Endothelial cell of umbilical vein (primary cell): ENCODE data around the gene SERTAD1. TPM values are rescaled to one million over a fixed set of nuclear protein-coding genes. Genes with fewer than 3 reads are reported as not detected.

ENCODE experiments used
- BruUV-seq: library from RNA; stranded (reverse); fragments of 400-500 nt; replicated peaks from 2 replicates; lab custom pipeline; 2021; lab: Mats Ljungman, UMichigan
- CTCF ChIA-PET: fragments of 300-600, 350-600 bp; sonication (Branson Sonifier 250); formaldehyde crosslinking; loops from one replicate; lab custom pipeline; 2021; ENCODE audit warnings: antibody characterized with exemption, inconsistent platforms; lab: Charles Lee
- POLR2A ChIA-PET: fragments of 300-600, 350-600 bp; sonication (Branson Sonifier 250); formaldehyde crosslinking; loops from one replicate; lab custom pipeline; 2021; ENCODE audit warnings: antibody characterized with exemption, inconsistent platforms; lab: Charles Lee
- DNase-seq: peaks from one replicate; pipeline ENCODE4 v3.0.0-alpha.2; 2011; ENCODE audit warnings: low read depth, low spot score
- FAIRE-seq: peaks from 2 replicates; lab custom pipeline; 2011; peaks lifted over from hg19 to GRCh38; lab: Jason Lieb, UNC
- H2AFZ ChIP-seq: 2 replicates; pipeline ENCODE4 v1.6.0; 2012; ENCODE audit warnings: low read depth, low read length, control low read depth, inconsistent platforms
- H3K27ac ChIP-seq: 2 replicates; pipeline ENCODE4 v1.5.1; 2011; ENCODE audit warnings: low read depth, mild to moderate bottlenecking, control low read depth, low read length, moderate library complexity; ENCODE audit not compliant: insufficient read depth
- H3K27me3 ChIP-seq, 2 experiments: 2 replicates each; pipeline versions ENCODE4 v1.6.0 to v1.6.1; 2011; ENCODE audit warnings: low read length in 2 of 2, mixed read lengths in 1 of 2; ENCODE audit not compliant: control insufficient read depth in 2 of 2, insufficient read depth in 2 of 2
- H3K36me3 ChIP-seq, 2 experiments: 2 replicates in 1 of 2; 3 replicates in 1 of 2; pipeline ENCODE4 v1.5.1; 2011; ENCODE audit warnings: low read length in 2 of 2, mild to moderate bottlenecking in 1 of 2, moderate library complexity in 1 of 2; ENCODE audit not compliant: control insufficient read depth in 2 of 2, insufficient read depth in 2 of 2; ENCODE audit errors: extremely low read depth in 1 of 2
- H3K4me1 ChIP-seq: 3 replicates; pipeline ENCODE4 v1.5.1; 2011; ENCODE audit warnings: mild to moderate bottlenecking, low read length; ENCODE audit not compliant: control insufficient read depth, insufficient read depth; ENCODE audit errors: extremely low read depth
- H3K4me2 ChIP-seq: 2 replicates; pipeline ENCODE4 v1.6.1; 2011; ENCODE audit warnings: low read length, control low read depth, mixed read lengths; ENCODE audit not compliant: insufficient read depth
- H3K4me3 ChIP-seq, 3 experiments: fragments of 200-600 bp in 1 of 3; sonication (generic), shearing (Covaris generic) in 1 of 3; replicated peaks in 1 of 3; 2 replicates each; pipeline ENCODE4 v1.5.1; 2011 to 2016; ENCODE audit warnings: control low read depth in 3 of 3, low read length in 3 of 3, mild to moderate bottlenecking in 2 of 3, inconsistent platforms in 1 of 3, low read depth in 1 of 3, moderate library complexity in 1 of 3; ENCODE audit not compliant: insufficient read depth in 1 of 3
- H3K79me2 ChIP-seq: 2 replicates; pipeline ENCODE4 v1.6.0; 2012; ENCODE audit warnings: low read length, inconsistent platforms; ENCODE audit not compliant: control insufficient read depth, insufficient read depth
- H3K9ac ChIP-seq: replicated peaks from 2 replicates; pipeline ENCODE3; 2011; ENCODE audit warnings: low read length, control low read depth; ENCODE audit not compliant: insufficient read depth; ENCODE audit errors: extremely low read depth
- H3K9me1 ChIP-seq: replicated peaks from 3 replicates; pipeline ENCODE4 v1.6.0; 2011; ENCODE audit warnings: mild to moderate bottlenecking, low read length; ENCODE audit not compliant: control insufficient read depth, insufficient read depth; ENCODE audit errors: extremely low read depth
- H3K9me3 ChIP-seq: replicated peaks from 2 replicates; pipeline ENCODE4 v1.5.1; 2012; ENCODE audit warnings: low read length, inconsistent platforms; ENCODE audit not compliant: control insufficient read depth, insufficient read depth
- H4K20me1 ChIP-seq: replicated peaks from 2 replicates; pipeline ENCODE3; 2011; ENCODE audit warnings: mild to moderate bottlenecking, low read length; ENCODE audit not compliant: control insufficient read depth, insufficient read depth; ENCODE audit errors: extremely low read depth
- CTCF ChIP-seq, 2 donors: IDR thresholded peaks; 1 replicate in 1 of 2; 2 replicates in 1 of 2; pipeline ENCODE4 v1.5.1; 2011; ENCODE audit warnings: low read length in 2 of 2, mild to moderate bottlenecking in 2 of 2, moderate library complexity in 2 of 2, control low read depth in 1 of 2, inconsistent platforms in 1 of 2, low read depth in 1 of 2; ENCODE audit not compliant: insufficient read depth in 1 of 2; ENCODE audit errors: extremely low read depth in 1 of 2
- EZH2 ChIP-seq: IDR thresholded peaks from 2 replicates; pipeline ENCODE4 v1.6.1; 2012; ENCODE audit warnings: borderline replicate concordance, low read depth, mild to moderate bottlenecking, moderate library complexity, low read length, inconsistent platforms; ENCODE audit not compliant: severe bottlenecking
- FOS ChIP-seq: IDR thresholded peaks from 2 replicates; pipeline ENCODE4 v1.6.1; 2011; ENCODE audit warnings: mild to moderate bottlenecking, low read length, moderate library complexity, borderline replicate concordance; ENCODE audit not compliant: insufficient read depth
- GATA2 ChIP-seq: IDR thresholded peaks from 2 replicates; pipeline ENCODE4 v1.7.0; 2011; ENCODE audit warnings: low read depth, mild to moderate bottlenecking, moderate library complexity, mixed read lengths, low read length; ENCODE audit not compliant: insufficient read length, insufficient read depth
- JUN ChIP-seq: IDR thresholded peaks from 2 replicates; pipeline ENCODE4 v1.6.1; 2011; ENCODE audit warnings: borderline replicate concordance, low read depth; ENCODE audit not compliant: insufficient read length, insufficient read depth
- MAX ChIP-seq: IDR thresholded peaks from 2 replicates; pipeline ENCODE4 v1.6.1; 2011; ENCODE audit not compliant: insufficient read depth, insufficient read length
- MYC ChIP-seq: IDR thresholded peaks from one replicate; pipeline ENCODE4 v1.6.1; 2011; ENCODE audit warnings: mild to moderate bottlenecking, low read depth, low read length
- POLR2A ChIP-seq: IDR thresholded peaks from 2 replicates; pipeline ENCODE4 v1.6.1; 2012; ENCODE audit warnings: low read depth, mild to moderate bottlenecking, control low read depth, low read length
- POLR2AphosphoS5 ChIP-seq: IDR thresholded peaks from 2 replicates; pipeline ENCODE4 v1.6.1; 2012; ENCODE audit warnings: low read depth, mild to moderate bottlenecking, control low read depth, low read length, moderate library complexity; ENCODE audit not compliant: insufficient read depth
- dilution Hi-C: fragments of 300-500 bp; cut with MboI; formaldehyde crosslinking; loops from one replicate; pipeline ENCODE4 v1.15.0; 2019; ENCODE audit warnings: low sequenced_read_pairs; ENCODE audit not compliant: extremely low pct_ligation_motif_present
- intact Hi-C: fragments of 100-400 bp; cut with micrococcal nuclease; formaldehyde crosslinking; loops from one replicate; pipeline ENCODE4 v1.10.0; 2022
- polyA plus RNA-seq, 4 experiments: library from polyadenylated mRNA; depleted of rRNA in 3 of 4; stranded (reverse) in 3 of 4; unstranded in 1 of 4; fragments of >200 nt; gene quantifications; 2 replicates each; pipeline versions ENCODE4 v1.2.1 to v1.2.3, GENCODE V29; 2011 to 2012; ENCODE audit warnings: missing spikeins in 1 of 4
- total RNA-seq: library from RNA; stranded (reverse); gene quantifications from 2 replicates; pipeline ENCODE4 v1.2.3, GENCODE V29; 2021

The SERTAD1 gene
- total and polyA plus RNA-seq, 2 donors (not counting 3 experiments of a cell fraction or from before 2014, with no cell fraction given), result 8.8 to 15.3 TPM

- Histone ChIP-seq H4K20me1 (no peaks in the 10 kb centered on the region), H3K9ac (no peak overlapping the region), H3K4me3 (no peak overlapping the region), H2AFZ (no peak overlapping the region), H3K9me1 (no peaks in the 10 kb centered on the region), H3K9me3 (no peaks in the 10 kb centered on the region), H3K4me2 (no peak overlapping the region), H3K27ac (no peak overlapping the region), H3K79me2 (no peaks in the 10 kb centered on the region), H3K27me3 (no peaks in the 10 kb centered on the region), H3K4me1 (no peaks in the 10 kb centered on the region), H3K36me3 (no peaks in the 10 kb centered on the region)
- CTCF ChIA-PET, result no interaction called here
- DNase-seq (no peak), FAIRE-seq (no peak)
- dilution Hi-C loops (no loop called here), intact Hi-C loops (no loop called here)
- BruUV-seq, result no TSS peak
- TF ChIP-seq POLR2A, result no peak
- no peak for TF ChIP-seq MYC
- TF ChIP-seq EZH2, result no peak
- no peak for TF ChIP-seq POLR2AphosphoS5
- TF ChIP-seq CTCF (IDR thresholded peaks at IDR 0.05; ENCODE audit: extremely low read depth in 1 of 2, insufficient read depth in 1 of 2, low read depth in 1 of 2, low read length in 2 of 2), result no peak
- no peak for TF ChIP-seq FOS
- TF ChIP-seq MAX, result no peak
- TF ChIP-seq JUN, result no peak
- TF ChIP-seq GATA2, result no peak
- POLR2A ChIA-PET, result no interaction called here
Observed at GRCh38 chr19:40450664-40451063, 24.9 kb upstream of the SERTAD1 start.
